ENCODE data around the gene SMIM35. TPM values are rescaled to one million over a fixed set of nuclear protein-coding genes. Genes with fewer than 3 reads are reported as not detected.

SMIM35 gene
- total and polyA plus RNA-seq, 2 of the 13 experiments (the other 11 are each of a cell fraction or from before 2014, with no cell fraction given) = not detected

DNA sequence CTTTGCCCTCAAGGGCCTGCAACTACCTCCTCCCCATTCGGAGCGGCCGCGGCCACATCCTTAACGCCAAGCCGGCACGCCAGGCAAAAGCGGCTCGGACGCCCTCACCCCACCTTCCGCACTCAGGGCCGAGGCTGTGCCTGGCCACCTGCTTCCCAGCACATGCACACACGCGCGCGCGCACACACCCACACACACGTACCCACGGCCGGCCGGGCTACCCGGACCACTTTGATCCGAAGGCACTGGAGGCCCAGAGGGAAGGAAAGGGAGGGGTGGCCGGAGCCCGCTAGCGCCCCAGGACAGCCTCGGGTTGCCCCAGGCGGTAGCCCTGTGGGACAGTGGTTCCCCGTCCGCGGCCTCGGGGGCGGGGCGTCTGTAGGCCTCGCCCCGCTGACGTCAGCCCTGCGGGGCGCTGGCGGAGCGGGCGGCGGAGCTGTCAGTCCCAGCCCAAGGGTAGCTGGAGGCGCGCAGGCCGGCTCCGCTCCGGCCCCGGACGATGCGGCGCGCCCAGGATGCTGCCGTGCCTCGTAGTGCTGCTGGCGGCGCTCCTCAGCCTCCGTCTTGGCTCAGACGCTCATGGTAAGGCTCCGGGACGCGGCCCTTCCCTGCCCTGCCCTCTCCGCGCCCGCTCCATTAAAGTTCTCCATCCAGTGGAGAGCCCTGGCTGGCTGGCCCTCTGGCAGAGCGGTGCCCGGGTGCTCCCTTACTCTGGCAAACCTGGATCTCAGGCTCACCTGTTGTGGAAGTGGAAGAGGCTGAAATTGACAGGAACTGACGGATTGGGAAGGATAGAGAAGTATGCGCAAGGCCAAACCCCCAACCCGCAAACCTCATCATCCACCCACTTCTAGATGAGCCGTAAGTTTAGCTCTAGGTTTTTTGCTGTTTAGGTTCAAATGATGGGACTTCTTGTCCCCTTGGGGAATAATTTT, 100.5 kb downstream of the SMIM35 start, which contains the start of gene IL10RA:
IL10RA (plus strand) TSS at position 442 of the 935 bp plus-strand sequence; CDS start at position 516, 74 bp downstream.
- H3K27me3 ChIP-seq (ENCODE audit: control insufficient read depth in 1 of 2, insufficient read depth in 2 of 2, low read length in 2 of 2) = peaks cover 16 to 65% of the 10 kb centered on the region in 2 experiments
- H3K27ac ChIP-seq (ENCODE audit: extremely low read length, insufficient read depth, low read length) = no peak within 1 kb of the TSS
- H3K4me2 ChIP-seq (ENCODE audit: low read depth, low read length) = peak within 1 kb of the TSS; percentile 72
- H3K4me3 ChIP-seq (replicated peaks in 1 of 3; ENCODE audit: insufficient read depth in 1 of 3, low read depth in 2 of 3, low read length in 3 of 3) = peak within 1 kb of the TSS; percentile 33 to 59 (median 37)
- no peak for FAIRE-seq
- ChIA-PET CTCF (ENCODE audit: low intra/inter-chr PET ratio, low total read pairs) (no interaction called here), POLR2A (no interaction called here)
- no peaks in the 10 kb centered on the region for H4K20me1 ChIP-seq (ENCODE audit: insufficient read depth, low read length)
- no peak within 1 kb of the TSS for H2AFZ ChIP-seq (ENCODE audit: low read length)
- H3K9ac ChIP-seq (ENCODE audit: insufficient read depth, low read depth, low read length) = no peak within 1 kb of the TSS
- ATAC-seq = peak; percentile 89
- no peaks in the 10 kb centered on the region for H3K9me3 ChIP-seq (ENCODE audit: low read length)
- H3K4me1 ChIP-seq (ENCODE audit: insufficient read depth, low read length) = peaks cover 17% of the 10 kb centered on the region
- DNase-seq (ENCODE audit: low spot score) = peak; percentile 8
- BruUV-seq (replicated peaks) = no TSS peak
- intact Hi-C loops (cut with micrococcal nuclease; ENCODE audit: unreplicated experiment) = no loop called here
- no peaks in the 10 kb centered on the region for H3K79me2 ChIP-seq (ENCODE audit: insufficient read depth, low read length)
- 52% methylated on average over 6 of the region's 71 CpGs for WGBS (ENCODE audit: low lambda C conversion rate)
- no peaks in the 10 kb centered on the region for H3K36me3 ChIP-seq (replicated peaks in 1 of 2; ENCODE audit: control insufficient read depth in 1 of 2, insufficient read depth in 2 of 2, low read length in 2 of 2)
- in situ Hi-C loops (cut with HindIII; ENCODE audit: extremely low pct_ligation_motif_present, low pct_unique_long_range_greater_than_20kb) = no loop called here
- TF ChIP-seq NFYC (CRISPR knock-in tag; IDR thresholded peaks at IDR 0.05) = peak; percentile 29; the same call in 1 of the 2 replicates
- TF ChIP-seq ZFX (CRISPR knock-in tag; IDR thresholded peaks at IDR 0.05; ENCODE audit: low read depth) = peak; percentile 22; the same call in 1 of the 2 replicates
- peak; percentile 36; the same call in 1 of the 2 replicates for TF ChIP-seq ZFY (CRISPR knock-in tag; IDR thresholded peaks at IDR 0.05)
- peak; percentile 31; the same call in 1 of the 2 replicates for TF ChIP-seq CREB1 (IDR thresholded peaks at IDR 0.05)
- no peak for TF ChIP-seq CREB1 (CRISPR knock-in tag; IDR thresholded peaks at IDR 0.05)
- no peak for TF ChIP-seq AKAP8 (CRISPR knock-in tag; IDR thresholded peaks at IDR 0.05)
- TF ChIP-seq NR2F6 (IDR thresholded peaks at IDR 0.05) = no peak
- TF ChIP-seq NR2F6 (CRISPR knock-in tag; IDR thresholded peaks at IDR 0.05) = no peak
- no peak for TF ChIP-seq ZNF343 (CRISPR knock-in tag; IDR thresholded peaks at IDR 0.05)
- TF ChIP-seq NFKB2 (CRISPR knock-in tag; IDR thresholded peaks at IDR 0.05; ENCODE audit: borderline replicate concordance) = peak; percentile 42; the same call in 1 of the 2 replicates
- TF ChIP-seq, protein P1, sequence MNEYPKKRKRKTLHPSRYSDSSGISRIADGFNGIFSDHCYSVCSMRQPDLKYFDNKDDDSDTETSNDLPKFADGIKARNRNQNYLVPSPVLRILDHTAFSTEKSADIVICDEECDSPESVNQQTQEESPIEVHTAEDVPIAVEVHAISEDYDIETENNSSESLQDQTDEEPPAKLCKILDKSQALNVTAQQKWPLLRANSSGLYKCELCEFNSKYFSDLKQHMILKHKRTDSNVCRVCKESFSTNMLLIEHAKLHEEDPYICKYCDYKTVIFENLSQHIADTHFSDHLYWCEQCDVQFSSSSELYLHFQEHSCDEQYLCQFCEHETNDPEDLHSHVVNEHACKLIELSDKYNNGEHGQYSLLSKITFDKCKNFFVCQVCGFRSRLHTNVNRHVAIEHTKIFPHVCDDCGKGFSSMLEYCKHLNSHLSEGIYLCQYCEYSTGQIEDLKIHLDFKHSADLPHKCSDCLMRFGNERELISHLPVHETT (CRISPR knock-in tag; conservative IDR thresholded peaks at IDR 0.05) = no peak
- TF ChIP-seq BRD4 (CRISPR knock-in tag; IDR thresholded peaks at IDR 0.05) = 0 out of 2 replicates have a peak, but pooled peaks have one; percentile 36
- 0 out of 2 replicates have a peak, but pooled peaks have one; percentile 16 for TF ChIP-seq ISL2 (CRISPR knock-in tag; IDR thresholded peaks at IDR 0.05)
- peak; percentile 42; the same call in 1 of the 2 replicates for TF ChIP-seq NFYB (CRISPR knock-in tag; IDR thresholded peaks at IDR 0.05)
- peak; percentile 38 for TF ChIP-seq ZNF883 (CRISPR knock-in tag; IDR thresholded peaks at IDR 0.05; ENCODE audit: not compliant biosample characterization)
- TF ChIP-seq SIN3A (IDR thresholded peaks at IDR 0.05; ENCODE audit: borderline replicate concordance, low read depth, low read length) = no peak
- TF ChIP-seq ZNF776 (CRISPR knock-in tag; IDR thresholded peaks at IDR 0.05) = peak; percentile 52; the same call in 1 of the 2 replicates
- TF ChIP-seq ZNF616 (CRISPR knock-in tag; IDR thresholded peaks at IDR 0.05; ENCODE audit: low read depth) = 0 out of 2 replicates have a peak, but pooled peaks have one; percentile 32
- TF ChIP-seq, protein P2, sequence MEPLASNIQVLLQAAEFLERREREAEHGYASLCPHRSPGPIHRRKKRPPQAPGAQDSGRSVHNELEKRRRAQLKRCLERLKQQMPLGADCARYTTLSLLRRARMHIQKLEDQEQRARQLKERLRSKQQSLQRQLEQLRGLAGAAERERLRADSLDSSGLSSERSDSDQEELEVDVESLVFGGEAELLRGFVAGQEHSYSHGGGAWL (CRISPR knock-in tag; IDR thresholded peaks at IDR 0.05) = 0 out of 2 replicates have a peak, but pooled peaks have one; percentile 39
- TF ChIP-seq, protein P3, sequence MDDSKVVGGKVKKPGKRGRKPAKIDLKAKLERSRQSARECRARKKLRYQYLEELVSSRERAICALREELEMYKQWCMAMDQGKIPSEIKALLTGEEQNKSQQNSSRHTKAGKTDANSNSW (CRISPR knock-in tag; IDR thresholded peaks at IDR 0.05; ENCODE audit: borderline replicate concordance) = no peak
- no peak for TF ChIP-seq GLI4 (CRISPR knock-in tag; IDR thresholded peaks at IDR 0.05; ENCODE audit: borderline replicate concordance)
- TF ChIP-seq, protein P4, sequence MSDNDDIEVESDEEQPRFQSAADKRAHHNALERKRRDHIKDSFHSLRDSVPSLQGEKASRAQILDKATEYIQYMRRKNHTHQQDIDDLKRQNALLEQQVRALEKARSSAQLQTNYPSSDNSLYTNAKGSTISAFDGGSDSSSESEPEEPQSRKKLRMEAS (IDR thresholded peaks at IDR 0.05) = 0 out of 2 replicates have a peak, but pooled peaks have one; percentile 31
- peak; percentile 52; the same call in 1 of the 2 replicates for TF ChIP-seq KDM5B (CRISPR knock-in tag; IDR thresholded peaks at IDR 0.05; ENCODE audit: borderline replicate concordance)
